HEK293 (cell line): Measurements from ENCODE around the gene IFFO2.

Experiments
- CTCF ChIA-PET: fragments of 350-600 bp; formaldehyde crosslinking; extraction: SDS; loops from one replicate; lab custom pipeline; 2021; ENCODE audit warnings: antibody characterized with exemption; lab: Yijun Ruan, JAX
- POLR2A ChIA-PET: fragments of 300-600 bp; formaldehyde crosslinking; extraction: SDS; loops from one replicate; lab custom pipeline; 2020; ENCODE audit warnings: antibody characterized with exemption, inconsistent platforms; lab: Yijun Ruan, JAX
- H3K27ac ChIP-seq: fragments of 200-500 bp; sonication (Bioruptor generic); 2 replicates; pipeline ENCODE4 v1.5.1; 2014; ENCODE audit warnings: low read depth, low read length, control low read depth, inconsistent platforms; ENCODE audit errors: extremely low read depth
- H3K36me3 ChIP-seq, 2 experiments: fragments of 200-500 bp in 1 of 2; sonication (Bioruptor generic) in 1 of 2; 1 replicate in 1 of 2; 2 replicates in 1 of 2; pipeline ENCODE4 v1.5.1; 2014 to 2017; ENCODE audit warnings: inconsistent platforms in 2 of 2, low read length in 2 of 2; ENCODE audit not compliant: control insufficient read depth in 2 of 2, insufficient read depth in 1 of 2
- H3K4me1 ChIP-seq: fragments of 200-500 bp; sonication (Bioruptor generic); 2 replicates; pipeline ENCODE4 v1.5.1; 2014; ENCODE audit warnings: mild to moderate bottlenecking, low read length, inconsistent platforms; ENCODE audit not compliant: control insufficient read depth, insufficient read depth
- H3K4me3 ChIP-seq: 2 replicates; pipeline ENCODE4 v1.5.1; 2011; ENCODE audit warnings: low read depth, mild to moderate bottlenecking, control low read depth, low read length, moderate library complexity
- H3K9me3 ChIP-seq: fragments of 200-500 bp; sonication (Bioruptor generic); 2 replicates; pipeline ENCODE4 v1.5.1; 2014; ENCODE audit warnings: low read depth, low read length, inconsistent platforms; ENCODE audit not compliant: control insufficient read depth, insufficient read depth
- BCL11B ChIP-seq: fragments of 450-650 bp; formaldehyde crosslinking; IDR thresholded peaks from 2 replicates; pipeline ENCODE4 v1.5.1; 2016; ENCODE audit warnings: low read depth, missing biosample characterization, missing genetic modification characterization
- PRDM10 ChIP-seq: fragments of 450-650 bp; formaldehyde crosslinking; IDR thresholded peaks from 2 replicates; pipeline ENCODE4 v1.5.1; 2016; ENCODE audit warnings: missing biosample characterization, missing genetic modification characterization
- SALL2 ChIP-seq: fragments of 450-650 bp; formaldehyde crosslinking; IDR thresholded peaks from 2 replicates; pipeline ENCODE4 v1.5.0; 2017; ENCODE audit warnings: missing biosample characterization, mild to moderate bottlenecking, missing genetic modification characterization, borderline replicate concordance
- SCRT2 ChIP-seq: fragments of 450-650 bp; formaldehyde crosslinking; IDR thresholded peaks from 2 replicates; pipeline ENCODE4 v1.5.1; 2016; ENCODE audit warnings: missing biosample characterization, missing genetic modification characterization
- SP2 ChIP-seq: fragments of 450-650 bp; formaldehyde crosslinking; IDR thresholded peaks from 2 replicates; pipeline ENCODE4 v1.5.1; 2016; ENCODE audit warnings: missing biosample characterization, missing genetic modification characterization
- WT1 ChIP-seq: fragments of 450-650 bp; formaldehyde crosslinking; IDR thresholded peaks from 2 replicates; pipeline ENCODE4 v1.5.1; 2016; ENCODE audit warnings: missing biosample characterization, missing genetic modification characterization
- ZBTB1 ChIP-seq: fragments of 450-650 bp; formaldehyde crosslinking; IDR thresholded peaks from 2 replicates; pipeline ENCODE4 v1.5.1; 2016; ENCODE audit warnings: missing biosample characterization, missing genetic modification characterization
- ZBTB10 ChIP-seq: fragments of 450-650 bp; formaldehyde crosslinking; IDR thresholded peaks from 2 replicates; pipeline ENCODE4 v1.5.1; 2016; ENCODE audit warnings: missing biosample characterization, missing genetic modification characterization
- ZBTB26 ChIP-seq: fragments of 450-650 bp; formaldehyde crosslinking; optimal IDR thresholded peaks from 2 replicates; pipeline ENCODE3; 2016; ENCODE audit warnings: missing biosample characterization, mild to moderate bottlenecking, missing genetic modification characterization
- ZBTB7A ChIP-seq: fragments of 450-650 bp; formaldehyde crosslinking; IDR thresholded peaks from 2 replicates; pipeline ENCODE4 v1.5.1; 2016; ENCODE audit warnings: low read depth, missing biosample characterization, missing genetic modification characterization
- ZNF140 ChIP-seq: fragments of 450-650 bp; formaldehyde crosslinking; IDR thresholded peaks from 2 replicates; pipeline ENCODE4 v1.5.1; 2016; ENCODE audit warnings: missing biosample characterization, missing genetic modification characterization
- ZNF16 ChIP-seq: fragments of 450-650 bp; formaldehyde crosslinking; IDR thresholded peaks from 2 replicates; pipeline ENCODE4 v1.5.1; 2016; ENCODE audit warnings: low read depth, missing biosample characterization, missing genetic modification characterization
- ZNF175 ChIP-seq: fragments of 450-650 bp; formaldehyde crosslinking; IDR thresholded peaks from 2 replicates; pipeline ENCODE4 v1.5.1; 2016; ENCODE audit warnings: missing biosample characterization, missing genetic modification characterization
- ZNF223 ChIP-seq: fragments of 450-650 bp; formaldehyde crosslinking; IDR thresholded peaks from 2 replicates; pipeline ENCODE4 v1.5.1; 2016; ENCODE audit warnings: missing biosample characterization, missing genetic modification characterization
- ZNF324 ChIP-seq: fragments of 450-650 bp; formaldehyde crosslinking; IDR thresholded peaks from 2 replicates; pipeline ENCODE4 v1.5.1; 2016; ENCODE audit warnings: missing biosample characterization, missing genetic modification characterization
- ZNF398 ChIP-seq: fragments of 450-650 bp; formaldehyde crosslinking; IDR thresholded peaks from 2 replicates; pipeline ENCODE4 v1.5.1; 2017; ENCODE audit warnings: missing biosample characterization, missing genetic modification characterization
- ZNF433 ChIP-seq: fragments of 450-650 bp; formaldehyde crosslinking; IDR thresholded peaks from 2 replicates; pipeline ENCODE4 v1.5.1; 2016; ENCODE audit warnings: missing biosample characterization, missing genetic modification characterization, low read depth
- ZNF473 ChIP-seq: fragments of 450-650 bp; formaldehyde crosslinking; IDR thresholded peaks from 2 replicates; pipeline ENCODE4 v1.5.1; 2017; ENCODE audit warnings: missing biosample characterization, missing genetic modification characterization
- ZNF513 ChIP-seq: fragments of 450-650 bp; IDR thresholded peaks from 2 replicates; pipeline ENCODE4 v1.5.1; 2018; ENCODE audit warnings: missing biosample characterization, missing genetic modification characterization
- ZNF521 ChIP-seq: fragments of 450-650 bp; formaldehyde crosslinking; IDR thresholded peaks from 2 replicates; pipeline ENCODE4 v1.5.1; 2017; ENCODE audit warnings: missing biosample characterization, mild to moderate bottlenecking, missing genetic modification characterization
- ZNF549 ChIP-seq: fragments of 450-650 bp; IDR thresholded peaks from 2 replicates; pipeline ENCODE4 v1.5.1; 2018; ENCODE audit warnings: missing biosample characterization, missing genetic modification characterization, mild to moderate bottlenecking, inconsistent platforms, moderate library complexity
- ZNF624 ChIP-seq: fragments of 450-650 bp; formaldehyde crosslinking; IDR thresholded peaks from 2 replicates; pipeline ENCODE4 v1.5.1; 2017; ENCODE audit warnings: missing biosample characterization, missing genetic modification characterization
- ZNF704 ChIP-seq: fragments of 450-650 bp; formaldehyde crosslinking; IDR thresholded peaks from 2 replicates; pipeline ENCODE4 v1.5.1; 2016; ENCODE audit warnings: missing biosample characterization, missing genetic modification characterization
- ZNF843 ChIP-seq: fragments of 450-650 bp; formaldehyde crosslinking; IDR thresholded peaks from 2 replicates; pipeline ENCODE4 v1.5.1; 2016; ENCODE audit warnings: missing biosample characterization, missing genetic modification characterization

IFFO2 gene

GRCh38 chr1:18929686-18930085, 26.8 kb downstream of the IFFO2 start:
- Histone ChIP-seq H3K4me3 (no peak overlapping the region), H3K27ac (no peak overlapping the region), H3K9me3 (no peaks in the 10 kb centered on the region), H3K4me1 (no peaks in the 10 kb centered on the region), H3K36me3 (no peaks in the 10 kb centered on the region)
- no peak for TF ChIP-seq ZNF549 (tag by site-specific recombination)
- no peak for TF ChIP-seq ZNF16
- no peak for TF ChIP-seq ZBTB26 (tag by site-specific recombination)
- TF ChIP-seq ZNF513 (tag by site-specific recombination) = no peak
- no peak for TF ChIP-seq ZNF223 (tag by site-specific recombination)
- no peak for TF ChIP-seq SP2
- no peak for TF ChIP-seq ZNF521 (tag by site-specific recombination)
- TF ChIP-seq ZNF624 (tag by site-specific recombination) = no peak
- no peak for TF ChIP-seq ZNF704
- CTCF ChIA-PET = interaction anchor here (4.0 kb wide), 1 partner anchor 17 kb away, joined by 19 read pairs; no protein-coding TSS in a partner anchor
- POLR2A ChIA-PET = no interaction called here

GRCh38 chr1:18928985-18929384, 27.5 kb downstream of the IFFO2 start:
- Histone ChIP-seq H3K4me1 (no peaks in the 10 kb centered on the region), H3K27ac (no peak overlapping the region), H3K36me3 (no peaks in the 10 kb centered on the region), H3K9me3 (no peaks in the 10 kb centered on the region), H3K4me3 (no peak overlapping the region)
- ChIA-PET CTCF (interaction anchor here (4.0 kb wide), 1 partner anchor 16 kb away, joined by 19 read pairs; no protein-coding TSS in a partner anchor), POLR2A (no interaction called here)
- TF ChIP-seq BCL11B (tag by site-specific recombination) (no peak), ZNF843 (tag by site-specific recombination) (no peak), SCRT2 (tag by site-specific recombination) (no peak), ZNF398 (tag by site-specific recombination) (no peak), WT1 (tag by site-specific recombination) (no peak), PRDM10 (tag by site-specific recombination) (no peak), ZNF473 (tag by site-specific recombination) (no peak), SALL2 (tag by site-specific recombination) (no peak), ZNF433 (tag by site-specific recombination) (no peak), ZNF175 (tag by site-specific recombination) (no peak), ZBTB1 (no peak), ZNF140 (tag by site-specific recombination) (no peak), ZBTB7A (no peak), ZNF324 (tag by site-specific recombination) (no peak), ZBTB10 (tag by site-specific recombination) (no peak)
